Measurements from ENCODE around the gene NACAD.

NACAD gene

GRCh38 chr7:45067582-45067981 lies 21.2 kb downstream of the NACAD start:
- WGBS, 2 experiments = 93 to 97% methylated on average over 3 of the region's 3 CpGs
- no peak overlapping the region for H3K4me3 ChIP-seq (ENCODE audit: insufficient read depth, low read depth, low read length)
- no peaks in the 10 kb centered on the region for H3K27me3 ChIP-seq (ENCODE audit: control insufficient read depth, insufficient read depth, low read length, poor library complexity, severe bottlenecking)
- H3K4me1 ChIP-seq (ENCODE audit: control insufficient read depth, insufficient read depth, low read length) = no peaks in the 10 kb centered on the region
- H3K9me3 ChIP-seq (ENCODE audit: control insufficient read depth, low read length) = no peaks in the 10 kb centered on the region
- no peak overlapping the region for H3K27ac ChIP-seq (ENCODE audit: insufficient read depth, low read depth, low read length, poor library complexity, severe bottlenecking)
- H3K36me3 ChIP-seq (ENCODE audit: control insufficient read depth, insufficient read depth, low read length) = peaks cover 10% of the 10 kb centered on the region

GRCh38 chr7:45066409-45066808 lies 22.4 kb downstream of the NACAD start:
- Histone ChIP-seq H3K27ac (ENCODE audit: insufficient read depth, low read depth, low read length, poor library complexity, severe bottlenecking) (no peak overlapping the region), H3K4me3 (ENCODE audit: insufficient read depth, low read depth, low read length) (no peak overlapping the region), H3K9me3 (ENCODE audit: control insufficient read depth, low read length) (no peaks in the 10 kb centered on the region), H3K27me3 (ENCODE audit: control insufficient read depth, insufficient read depth, low read length, poor library complexity, severe bottlenecking) (no peaks in the 10 kb centered on the region), H3K36me3 (ENCODE audit: control insufficient read depth, insufficient read depth, low read length) (peaks cover 10% of the 10 kb centered on the region), H3K4me1 (ENCODE audit: control insufficient read depth, insufficient read depth, low read length) (no peaks in the 10 kb centered on the region)
- 89 to 95% methylated on average over 7 of the region's 7 CpGs for WGBS, 2 experiments

GRCh38 chr7:45065031-45065995 lies 23.5 kb downstream of the NACAD start:
- Histone ChIP-seq H3K4me1 (ENCODE audit: control insufficient read depth, insufficient read depth, low read length) (no peaks in the 10 kb centered on the region), H3K4me3 (ENCODE audit: insufficient read depth, low read depth, low read length) (no peak overlapping the region), H3K36me3 (ENCODE audit: control insufficient read depth, insufficient read depth, low read length) (peaks cover 10% of the 10 kb centered on the region), H3K9me3 (ENCODE audit: control insufficient read depth, low read length) (no peaks in the 10 kb centered on the region), H3K27me3 (ENCODE audit: control insufficient read depth, insufficient read depth, low read length, poor library complexity, severe bottlenecking) (no peaks in the 10 kb centered on the region), H3K27ac (ENCODE audit: insufficient read depth, low read depth, low read length, poor library complexity, severe bottlenecking) (no peak overlapping the region)
- 96% methylated on average over 12 of the region's 12 CpGs for WGBS, 2 experiments

GRCh38 chr7:45064047-45064725 lies 24.6 kb downstream of the NACAD start:
- no peak overlapping the region for H3K27ac ChIP-seq (ENCODE audit: insufficient read depth, low read depth, low read length, poor library complexity, severe bottlenecking)
- no peaks in the 10 kb centered on the region for H3K27me3 ChIP-seq (ENCODE audit: control insufficient read depth, insufficient read depth, low read length, poor library complexity, severe bottlenecking)
- H3K9me3 ChIP-seq (ENCODE audit: control insufficient read depth, low read length) = no peaks in the 10 kb centered on the region
- H3K36me3 ChIP-seq (ENCODE audit: control insufficient read depth, insufficient read depth, low read length) = peaks cover 10% of the 10 kb centered on the region
- H3K4me1 ChIP-seq (ENCODE audit: control insufficient read depth, insufficient read depth, low read length) = no peaks in the 10 kb centered on the region
- 92 to 93% methylated on average over 16 of the region's 16 CpGs for WGBS, 2 experiments
- no peak overlapping the region for H3K4me3 ChIP-seq (ENCODE audit: insufficient read depth, low read depth, low read length)

GRCh38 chr7:45061806-45062425 lies 26.9 kb downstream of the NACAD start:
- 88 to 100% methylated on average over 1 of the region's 1 CpG for WGBS, 2 experiments

GRCh38 chr7:45061352-45061751 lies 27.4 kb downstream of the NACAD start:
- H3K27ac ChIP-seq (ENCODE audit: insufficient read depth, low read depth, low read length, poor library complexity, severe bottlenecking) = no peak overlapping the region
- WGBS, 2 experiments = 89 to 97% methylated on average over 2 of the region's 2 CpGs
- H3K4me3 ChIP-seq (ENCODE audit: insufficient read depth, low read depth, low read length) = no peak overlapping the region
- no peaks in the 10 kb centered on the region for H3K4me1 ChIP-seq (ENCODE audit: control insufficient read depth, insufficient read depth, low read length)
- H3K36me3 ChIP-seq (ENCODE audit: control insufficient read depth, insufficient read depth, low read length) = peaks cover 10% of the 10 kb centered on the region
- H3K9me3 ChIP-seq (ENCODE audit: control insufficient read depth, low read length) = no peaks in the 10 kb centered on the region
- no peaks in the 10 kb centered on the region for H3K27me3 ChIP-seq (ENCODE audit: control insufficient read depth, insufficient read depth, low read length, poor library complexity, severe bottlenecking)

More at GRCh38 chr7:45061806-45062425, 26.9 kb downstream of the NACAD start:
- Histone ChIP-seq H3K27me3 (ENCODE audit: control insufficient read depth, insufficient read depth, low read length, poor library complexity, severe bottlenecking) (no peaks in the 10 kb centered on the region), H3K4me3 (ENCODE audit: insufficient read depth, low read depth, low read length) (no peak overlapping the region), H3K4me1 (ENCODE audit: control insufficient read depth, insufficient read depth, low read length) (no peaks in the 10 kb centered on the region), H3K36me3 (ENCODE audit: control insufficient read depth, insufficient read depth, low read length) (peaks cover 10% of the 10 kb centered on the region), H3K9me3 (ENCODE audit: control insufficient read depth, low read length) (no peaks in the 10 kb centered on the region), H3K27ac (ENCODE audit: insufficient read depth, low read depth, low read length, poor library complexity, severe bottlenecking) (no peak overlapping the region)

GRCh38 chr7:45060295-45060694 lies 28.5 kb downstream of the NACAD start:
- no peaks in the 10 kb centered on the region for H3K4me1 ChIP-seq (ENCODE audit: control insufficient read depth, insufficient read depth, low read length)
- no peaks in the 10 kb centered on the region for H3K9me3 ChIP-seq (ENCODE audit: control insufficient read depth, low read length)
- H3K36me3 ChIP-seq (ENCODE audit: control insufficient read depth, insufficient read depth, low read length) = peaks cover 10% of the 10 kb centered on the region
- no peaks in the 10 kb centered on the region for H3K27me3 ChIP-seq (ENCODE audit: control insufficient read depth, insufficient read depth, low read length, poor library complexity, severe bottlenecking)
- H3K27ac ChIP-seq (ENCODE audit: insufficient read depth, low read depth, low read length, poor library complexity, severe bottlenecking) = no peak overlapping the region
- WGBS, 2 experiments = 90 to 95% methylated on average over 2 to 3 of the region's 3 CpGs
- H3K4me3 ChIP-seq (ENCODE audit: insufficient read depth, low read depth, low read length) = no peak overlapping the region

- Histone ChIP-seq H3K4me3 (ENCODE audit: insufficient read depth, low read depth, low read length) (no peak overlapping the region), H3K9me3 (ENCODE audit: control insufficient read depth, low read length) (no peaks in the 10 kb centered on the region), H3K36me3 (ENCODE audit: control insufficient read depth, insufficient read depth, low read length) (no peaks in the 10 kb centered on the region), H3K27me3 (ENCODE audit: control insufficient read depth, insufficient read depth, low read length, poor library complexity, severe bottlenecking) (no peaks in the 10 kb centered on the region), H3K27ac (ENCODE audit: insufficient read depth, low read depth, low read length, poor library complexity, severe bottlenecking) (no peak overlapping the region), H3K4me1 (ENCODE audit: control insufficient read depth, insufficient read depth, low read length) (no peaks in the 10 kb centered on the region)
- 92 to 94% methylated on average over 5 of the region's 5 CpGs for WGBS, 2 experiments
Observed at GRCh38 chr7:45057878-45058277, 30.9 kb downstream of the NACAD start.

GRCh38 chr7:45055594-45056219 lies 33.1 kb downstream of the NACAD start:
- no peaks in the 10 kb centered on the region for H3K9me3 ChIP-seq (ENCODE audit: control insufficient read depth, low read length)
- 93 to 97% methylated on average over 4 to 5 of the region's 5 CpGs for WGBS, 2 experiments

More at GRCh38 chr7:45055594-45056219, 33.1 kb downstream of the NACAD start:
- no peaks in the 10 kb centered on the region for H3K36me3 ChIP-seq (ENCODE audit: control insufficient read depth, insufficient read depth, low read length)
- no peak overlapping the region for H3K27ac ChIP-seq (ENCODE audit: insufficient read depth, low read depth, low read length, poor library complexity, severe bottlenecking)
- H3K4me3 ChIP-seq (ENCODE audit: insufficient read depth, low read depth, low read length) = no peak overlapping the region
- no peaks in the 10 kb centered on the region for H3K4me1 ChIP-seq (ENCODE audit: control insufficient read depth, insufficient read depth, low read length)
- no peaks in the 10 kb centered on the region for H3K27me3 ChIP-seq (ENCODE audit: control insufficient read depth, insufficient read depth, low read length, poor library complexity, severe bottlenecking)

All from ectodermal cell (in vitro differentiated cells).